ENCODE data around the gene RORC.
A peak's percentile ranks its signal among the peaks of the same experiment; 100 is the strongest.

Gene RORC

GRCh38 chr1:151846686-151847237 is 15.2 kb upstream of the RORC start:
- H3K4me3 ChIP-seq (ENCODE audit: low read length) = no peak overlapping the region
- no peak overlapping the region for H3K9ac ChIP-seq (ENCODE audit: low read length)
- no peaks in the 10 kb centered on the region for H3K27me3 ChIP-seq (ENCODE audit: control insufficient read depth, insufficient read depth, low read length)
- no peaks in the 10 kb centered on the region for H3K9me3 ChIP-seq (ENCODE audit: control insufficient read depth, low read length)
- no peaks in the 10 kb centered on the region for H3K36me3 ChIP-seq (ENCODE audit: control insufficient read depth, insufficient read depth, low read length)
- H3K4me1 ChIP-seq (ENCODE audit: control insufficient read depth, insufficient read depth, low read length) = peaks cover 5% of the 10 kb centered on the region

- Histone ChIP-seq H3K36me3 (ENCODE audit: control insufficient read depth, insufficient read depth, low read length) (no peaks in the 10 kb centered on the region), H3K9ac (ENCODE audit: low read length) (no peak overlapping the region), H3K4me1 (ENCODE audit: control insufficient read depth, insufficient read depth, low read length) (peaks cover 5% of the 10 kb centered on the region), H3K9me3 (ENCODE audit: control insufficient read depth, low read length) (no peaks in the 10 kb centered on the region), H3K27me3 (ENCODE audit: control insufficient read depth, insufficient read depth, low read length) (no peaks in the 10 kb centered on the region), H3K4me3 (ENCODE audit: low read length) (no peak overlapping the region)
These were observed 14.5 kb upstream of the RORC start for GRCh38 chr1:151846062-151846568.

GRCh38 chr1:151843398-151843797 is 11.8 kb upstream of the RORC start:
- no peaks in the 10 kb centered on the region for H3K9me3 ChIP-seq (ENCODE audit: control insufficient read depth, low read length)
- H3K36me3 ChIP-seq (ENCODE audit: control insufficient read depth, insufficient read depth, low read length) = no peaks in the 10 kb centered on the region
- H3K9ac ChIP-seq (ENCODE audit: low read length) = no peak overlapping the region
- no peak overlapping the region for H3K4me3 ChIP-seq (ENCODE audit: low read length)
- H3K4me1 ChIP-seq (ENCODE audit: control insufficient read depth, insufficient read depth, low read length) = peaks cover 23% of the 10 kb centered on the region
- peaks cover 18% of the 10 kb centered on the region for H3K27me3 ChIP-seq (ENCODE audit: control insufficient read depth, insufficient read depth, low read length)

- Histone ChIP-seq H3K4me1 (ENCODE audit: control insufficient read depth, insufficient read depth, low read length) (peaks cover 34% of the 10 kb centered on the region), H3K27me3 (ENCODE audit: control insufficient read depth, insufficient read depth, low read length) (peaks cover 24% of the 10 kb centered on the region), H3K4me3 (ENCODE audit: low read length) (no peak overlapping the region)
These were observed 9.5 kb upstream of the RORC start for GRCh38 chr1:151841141-151841540.

GRCh38 chr1:151840421-151840820 is 8.8 kb upstream of the RORC start:
- Histone ChIP-seq H3K9ac (ENCODE audit: low read length) (peak overlapping the region; percentile 87), H3K36me3 (ENCODE audit: control insufficient read depth, insufficient read depth, low read length) (no peaks in the 10 kb centered on the region), H3K4me3 (ENCODE audit: low read length) (peak overlapping the region; percentile 57), H3K27me3 (ENCODE audit: control insufficient read depth, insufficient read depth, low read length) (peaks cover 24% of the 10 kb centered on the region), H3K9me3 (ENCODE audit: control insufficient read depth, low read length) (no peaks in the 10 kb centered on the region), H3K4me1 (ENCODE audit: control insufficient read depth, insufficient read depth, low read length) (peaks cover 29% of the 10 kb centered on the region)

More at GRCh38 chr1:151841141-151841540, 9.5 kb upstream of the RORC start:
- no peaks in the 10 kb centered on the region for H3K9me3 ChIP-seq (ENCODE audit: control insufficient read depth, low read length)
- H3K9ac ChIP-seq (ENCODE audit: low read length) = no peak overlapping the region
- H3K36me3 ChIP-seq (ENCODE audit: control insufficient read depth, insufficient read depth, low read length) = no peaks in the 10 kb centered on the region

GRCh38 chr1:151839457-151840403 is 8.1 kb upstream of the RORC start, which contains the start of gene C2CD4D:
TSS of gene C2CD4D (minus strand) at chr1:151839820. CDS start at chr1:151838989, 831 bp downstream.
- Histone ChIP-seq H3K4me3 (ENCODE audit: low read length) (peak within 1 kb of the TSS; percentile 57), H3K9ac (ENCODE audit: low read length) (peak within 1 kb of the TSS; percentile 87), H3K27me3 (ENCODE audit: control insufficient read depth, insufficient read depth, low read length) (peaks cover 24% of the 10 kb centered on the region), H3K4me1 (ENCODE audit: control insufficient read depth, insufficient read depth, low read length) (peaks cover 29% of the 10 kb centered on the region), H3K36me3 (ENCODE audit: control insufficient read depth, insufficient read depth, low read length) (no peaks in the 10 kb centered on the region), H3K9me3 (ENCODE audit: control insufficient read depth, low read length) (no peaks in the 10 kb centered on the region)

GRCh38 chr1:151839082-151839412 is 7.4 kb upstream of the RORC start:
- Histone ChIP-seq H3K4me3 (ENCODE audit: low read length) (peak overlapping the region; percentile 57), H3K27me3 (ENCODE audit: control insufficient read depth, insufficient read depth, low read length) (peaks cover 24% of the 10 kb centered on the region), H3K9me3 (ENCODE audit: control insufficient read depth, low read length) (no peaks in the 10 kb centered on the region), H3K4me1 (ENCODE audit: control insufficient read depth, insufficient read depth, low read length) (peaks cover 29% of the 10 kb centered on the region), H3K36me3 (ENCODE audit: control insufficient read depth, insufficient read depth, low read length) (no peaks in the 10 kb centered on the region), H3K9ac (ENCODE audit: low read length) (peak overlapping the region; percentile 87)

GRCh38 chr1:151838222-151839081 is 6.8 kb upstream of the RORC start:
- H3K27me3 ChIP-seq (ENCODE audit: control insufficient read depth, insufficient read depth, low read length) = peaks cover 24% of the 10 kb centered on the region
- H3K36me3 ChIP-seq (ENCODE audit: control insufficient read depth, insufficient read depth, low read length) = no peaks in the 10 kb centered on the region
- peaks cover 29% of the 10 kb centered on the region for H3K4me1 ChIP-seq (ENCODE audit: control insufficient read depth, insufficient read depth, low read length)
- H3K4me3 ChIP-seq (ENCODE audit: low read length) = no peak overlapping the region
- no peaks in the 10 kb centered on the region for H3K9me3 ChIP-seq (ENCODE audit: control insufficient read depth, low read length)
- peak overlapping the region; percentile 43 for H3K9ac ChIP-seq (ENCODE audit: low read length)

- H3K9ac ChIP-seq (ENCODE audit: low read length) = peak overlapping the region; percentile 43
- no peaks in the 10 kb centered on the region for H3K36me3 ChIP-seq (ENCODE audit: control insufficient read depth, insufficient read depth, low read length)
- H3K4me1 ChIP-seq (ENCODE audit: control insufficient read depth, insufficient read depth, low read length) = peaks cover 30% of the 10 kb centered on the region
- no peak overlapping the region for H3K4me3 ChIP-seq (ENCODE audit: low read length)
- H3K27me3 ChIP-seq (ENCODE audit: control insufficient read depth, insufficient read depth, low read length) = peaks cover 24% of the 10 kb centered on the region
- no peaks in the 10 kb centered on the region for H3K9me3 ChIP-seq (ENCODE audit: control insufficient read depth, low read length)
These were observed 6.3 kb upstream of the RORC start for GRCh38 chr1:151837884-151838221.

GRCh38 chr1:151837197-151837596 is 5.6 kb upstream of the RORC start:
- Histone ChIP-seq H3K4me3 (ENCODE audit: low read length) (no peak overlapping the region), H3K9me3 (ENCODE audit: control insufficient read depth, low read length) (no peaks in the 10 kb centered on the region), H3K4me1 (ENCODE audit: control insufficient read depth, insufficient read depth, low read length) (peaks cover 36% of the 10 kb centered on the region), H3K27me3 (ENCODE audit: control insufficient read depth, insufficient read depth, low read length) (peaks cover 24% of the 10 kb centered on the region), H3K9ac (ENCODE audit: low read length) (no peak overlapping the region), H3K36me3 (ENCODE audit: control insufficient read depth, insufficient read depth, low read length) (no peaks in the 10 kb centered on the region)

- H3K4me1 ChIP-seq (ENCODE audit: control insufficient read depth, insufficient read depth, low read length) = peaks cover 42% of the 10 kb centered on the region
- H3K36me3 ChIP-seq (ENCODE audit: control insufficient read depth, insufficient read depth, low read length) = no peaks in the 10 kb centered on the region
- no peaks in the 10 kb centered on the region for H3K9me3 ChIP-seq (ENCODE audit: control insufficient read depth, low read length)
- H3K4me3 ChIP-seq (ENCODE audit: low read length) = no peak overlapping the region
- H3K27me3 ChIP-seq (ENCODE audit: control insufficient read depth, insufficient read depth, low read length) = peaks cover 24% of the 10 kb centered on the region
- H3K9ac ChIP-seq (ENCODE audit: low read length) = no peak overlapping the region
These were observed 4.0 kb upstream of the RORC start for GRCh38 chr1:151835596-151835995.

Data from mucosa of stomach (tissue), 1 donor.